Subcutaneous abdominal adipose tissue (tissue), 5 donors: ENCODE measurements around the gene ATP2B2.

Experiments
- H3K27ac ChIP-seq: one replicate; pipeline ENCODE4 v1.7.0; 2013; ENCODE audit warnings: low read depth, mild to moderate bottlenecking, inconsistent platforms, low read length, moderate library complexity
- H3K27me3 ChIP-seq, 5 donors: one replicate each; pipeline ENCODE4 v1.7.0; 2013; ENCODE audit warnings: low read length in 5 of 5, inconsistent platforms in 1 of 5; ENCODE audit not compliant: control insufficient read depth in 5 of 5, insufficient read depth in 4 of 5
- H3K36me3 ChIP-seq, 5 donors: one replicate each; pipeline ENCODE4 v1.7.0; 2013; ENCODE audit warnings: low read length in 5 of 5; ENCODE audit not compliant: control insufficient read depth in 5 of 5, insufficient read depth in 5 of 5
- H3K4me1 ChIP-seq, 5 donors: one replicate each; pipeline ENCODE4 v1.7.0; 2013; ENCODE audit warnings: low read length in 5 of 5, mild to moderate bottlenecking in 3 of 5, moderate library complexity in 1 of 5; ENCODE audit not compliant: control insufficient read depth in 5 of 5, insufficient read depth in 5 of 5
- H3K4me3 ChIP-seq, 5 donors: one replicate each; pipeline ENCODE4 v1.7.0; 2013; ENCODE audit warnings: low read length in 5 of 5, low read depth in 1 of 5
- H3K9ac ChIP-seq, 5 donors: one replicate each; pipeline ENCODE4 v1.7.0; 2013; ENCODE audit warnings: low read length in 5 of 5, mild to moderate bottlenecking in 4 of 5, moderate library complexity in 3 of 5
- H3K9me3 ChIP-seq, 5 donors: one replicate each; pipeline ENCODE4 v1.7.0; 2013; ENCODE audit warnings: low read length in 5 of 5; ENCODE audit not compliant: control insufficient read depth in 5 of 5
- donor health status: healthy.
- donor health status: healthy.
- donor health status: healthy.
- donor health status: healthy.
- donor health status: healthy.

Gene ATP2B2

GRCh38 chr3:10361375-10361774, 144.0 kb downstream of the ATP2B2 start:
- H3K36me3 ChIP-seq = no peaks in the 10 kb centered on the region
- no peak overlapping the region for H3K9ac ChIP-seq
- peaks cover 0 to 8% (median 3%) of the 10 kb centered on the region in 5 donors for H3K9me3 ChIP-seq
- no peak overlapping the region for H3K27ac ChIP-seq
- H3K27me3 ChIP-seq = peaks cover 0 to 16% (median 3%) of the 10 kb centered on the region in 5 donors
- no peak overlapping the region for H3K4me3 ChIP-seq
- H3K4me1 ChIP-seq = peaks cover 0 to 7% (median 0%) of the 10 kb centered on the region in 5 donors

GRCh38 chr3:10360478-10360877, 144.9 kb downstream of the ATP2B2 start:
- Histone ChIP-seq H3K4me3 (no peak overlapping the region), H3K27ac (no peak overlapping the region), H3K36me3 (no peaks in the 10 kb centered on the region), H3K9ac (no peak overlapping the region), H3K27me3 (peaks cover 0 to 16% (median 3%) of the 10 kb centered on the region in 5 donors), H3K9me3 (peaks cover 0 to 8% (median 3%) of the 10 kb centered on the region in 5 donors), H3K4me1 (peaks cover 0 to 7% (median 0%) of the 10 kb centered on the region in 5 donors)

GRCh38 chr3:10359761-10360161, 145.6 kb downstream of the ATP2B2 start:
- H3K27ac ChIP-seq = no peak overlapping the region
- no peak overlapping the region for H3K9ac ChIP-seq
- no peak overlapping the region for H3K4me3 ChIP-seq
- H3K4me1 ChIP-seq = peaks cover 0 to 10% (median 0%) of the 10 kb centered on the region in 5 donors
- H3K9me3 ChIP-seq = peaks cover 0 to 8% (median 3%) of the 10 kb centered on the region in 5 donors
- H3K27me3 ChIP-seq = peaks cover 0 to 16% (median 7%) of the 10 kb centered on the region in 5 donors
- H3K36me3 ChIP-seq = no peaks in the 10 kb centered on the region

GRCh38 chr3:10358309-10358980, 146.9 kb downstream of the ATP2B2 start:
- no peaks in the 10 kb centered on the region for H3K36me3 ChIP-seq

GRCh38 chr3:10357592-10358308, 147.6 kb downstream of the ATP2B2 start:
- Histone ChIP-seq H3K4me1 (peaks cover 0 to 20% (median 4%) of the 10 kb centered on the region in 5 donors), H3K9ac (no peak overlapping the region), H3K27ac (no peak overlapping the region), H3K9me3 (peaks cover 0 to 2% (median 0%) of the 10 kb centered on the region in 5 donors), H3K27me3 (peaks cover 0 to 22% (median 7%) of the 10 kb centered on the region in 5 donors), H3K4me3 (no peak overlapping the region), H3K36me3 (no peaks in the 10 kb centered on the region)

More at GRCh38 chr3:10358309-10358980, 146.9 kb downstream of the ATP2B2 start:
- peaks cover 0 to 18% (median 7%) of the 10 kb centered on the region in 5 donors for H3K27me3 ChIP-seq
- H3K27ac ChIP-seq = no peak overlapping the region
- H3K9me3 ChIP-seq = peaks cover 0 to 6% (median 3%) of the 10 kb centered on the region in 5 donors
- no peak overlapping the region for H3K4me3 ChIP-seq
- H3K4me1 ChIP-seq = peaks cover 0 to 20% (median 4%) of the 10 kb centered on the region in 5 donors
- H3K9ac ChIP-seq = no peak overlapping the region

- peaks cover 0 to 20% (median 4%) of the 10 kb centered on the region in 5 donors for H3K4me1 ChIP-seq
- H3K36me3 ChIP-seq = no peaks in the 10 kb centered on the region
- no peak overlapping the region for H3K9ac ChIP-seq
- no peak overlapping the region for H3K27ac ChIP-seq
- peaks cover 0 to 25% (median 7%) of the 10 kb centered on the region in 5 donors for H3K27me3 ChIP-seq
- H3K9me3 ChIP-seq = peaks cover 0 to 2% (median 0%) of the 10 kb centered on the region in 5 donors
- H3K4me3 ChIP-seq = no peak overlapping the region
Measured at GRCh38 chr3:10357095-10357494, 148.3 kb downstream of the ATP2B2 start.

GRCh38 chr3:10356461-10356981, 148.9 kb downstream of the ATP2B2 start:
- no peak overlapping the region for H3K9ac ChIP-seq
- H3K9me3 ChIP-seq = peaks cover 0 to 2% (median 0%) of the 10 kb centered on the region in 5 donors
- peaks cover 0 to 25% (median 7%) of the 10 kb centered on the region in 5 donors for H3K27me3 ChIP-seq

GRCh38 chr3:10354361-10355015, 150.9 kb downstream of the ATP2B2 start:
- H3K4me3 ChIP-seq = peak overlapping the region in 1 of 5 donors; percentile 8
- no peaks in the 10 kb centered on the region for H3K9me3 ChIP-seq
- H3K9ac ChIP-seq = peak overlapping the region in 1 of 5 donors; percentile 19
- peaks cover 0 to 20% (median 4%) of the 10 kb centered on the region in 5 donors for H3K4me1 ChIP-seq
- peaks cover 4 to 22% (median 5%) of the 10 kb centered on the region in 5 donors for H3K27me3 ChIP-seq
- H3K27ac ChIP-seq = no peak overlapping the region
- no peaks in the 10 kb centered on the region for H3K36me3 ChIP-seq

More at GRCh38 chr3:10356461-10356981, 148.9 kb downstream of the ATP2B2 start:
- H3K27ac ChIP-seq = no peak overlapping the region
- H3K4me3 ChIP-seq = no peak overlapping the region
- H3K4me1 ChIP-seq = peaks cover 0 to 20% (median 4%) of the 10 kb centered on the region in 5 donors
- no peaks in the 10 kb centered on the region for H3K36me3 ChIP-seq

- peaks cover 0 to 20% (median 4%) of the 10 kb centered on the region in 5 donors for H3K4me1 ChIP-seq
- no peaks in the 10 kb centered on the region for H3K36me3 ChIP-seq
- H3K4me3 ChIP-seq = peak overlapping the region in 1 of 5 donors; percentile 11
- H3K9ac ChIP-seq = no peak overlapping the region
- H3K27me3 ChIP-seq = peaks cover 3 to 22% (median 5%) of the 10 kb centered on the region in 5 donors
- no peak overlapping the region for H3K27ac ChIP-seq
- H3K9me3 ChIP-seq = no peaks in the 10 kb centered on the region
Measured at GRCh38 chr3:10353661-10354360, 151.6 kb downstream of the ATP2B2 start.
